ENCODE measurements around the gene NRG2.

The NRG2 gene

GRCh38 chr5:139811274-139811607 lies 231.9 kb downstream of the NRG2 start:
- DNase-seq (ENCODE audit: low read depth), result no peak

GRCh38 chr5:139810341-139811273 lies 232.5 kb downstream of the NRG2 start:
- no peak for DNase-seq (ENCODE audit: low read depth)

- DNase-seq (ENCODE audit: low read depth), result no peak
Measured at GRCh38 chr5:139809331-139809810, 233.7 kb downstream of the NRG2 start.

GRCh38 chr5:139808481-139809330 lies 234.4 kb downstream of the NRG2 start:
- DNase-seq (ENCODE audit: low read depth), result no peak

- DNase-seq (ENCODE audit: low read depth), result no peak
Measured at GRCh38 chr5:139807647-139808030, 235.5 kb downstream of the NRG2 start.

GRCh38 chr5:139806726-139807646 lies 236.1 kb downstream of the NRG2 start:
- no peak for DNase-seq (ENCODE audit: low read depth)

- DNase-seq (ENCODE audit: low read depth), result no peak
Measured at GRCh38 chr5:139806111-139806510, 237.0 kb downstream of the NRG2 start.

- no peak for DNase-seq (ENCODE audit: low read depth)
Measured at GRCh38 chr5:139805545-139805944, 237.6 kb downstream of the NRG2 start.

GRCh38 chr5:139804800-139805397 lies 238.2 kb downstream of the NRG2 start:
- no peak for DNase-seq (ENCODE audit: low read depth)

GRCh38 chr5:139803978-139804377 lies 239.1 kb downstream of the NRG2 start:
- DNase-seq (ENCODE audit: low read depth), result no peak

GRCh38 chr5:139799359-139799758 lies 243.7 kb downstream of the NRG2 start:
- no peak for DNase-seq (ENCODE audit: low read depth)

GRCh38 chr5:139798883-139799282 lies 244.2 kb downstream of the NRG2 start:
- no peak for DNase-seq (ENCODE audit: low read depth)

GRCh38 chr5:139797856-139798510 lies 245.1 kb downstream of the NRG2 start:
- no peak for DNase-seq (ENCODE audit: low read depth)

- no peak for DNase-seq (ENCODE audit: low read depth)
Measured at GRCh38 chr5:139797335-139797734, 245.8 kb downstream of the NRG2 start.

All from GM04503 (cell line).